Body of pancreas (tissue), 4 donors: ENCODE measurements around the gene SNX13.

Experiments used
- POLR2A ChIP-seq, 3 donors: fragments of 450-650 bp; IDR thresholded peaks; one replicate each; pipeline ENCODE4 v1.6.1; 2016; ENCODE audit warnings: antibody characterized with exemption in 3 of 3, mild to moderate bottlenecking in 2 of 3
- TF ChIP-seq, protein P1 (sequence below), 7 experiments: fragments of 450-650 bp in 4 of 7; fragments of 200-600 bp in 3 of 7; sonication (generic) in 3 of 7; IDR thresholded peaks; one replicate each; pipeline ENCODE4 v1.5.1; 2016 to 2019; ENCODE audit warnings: antibody characterized with exemption in 7 of 7

- TF ChIP-seq, protein P1, sequence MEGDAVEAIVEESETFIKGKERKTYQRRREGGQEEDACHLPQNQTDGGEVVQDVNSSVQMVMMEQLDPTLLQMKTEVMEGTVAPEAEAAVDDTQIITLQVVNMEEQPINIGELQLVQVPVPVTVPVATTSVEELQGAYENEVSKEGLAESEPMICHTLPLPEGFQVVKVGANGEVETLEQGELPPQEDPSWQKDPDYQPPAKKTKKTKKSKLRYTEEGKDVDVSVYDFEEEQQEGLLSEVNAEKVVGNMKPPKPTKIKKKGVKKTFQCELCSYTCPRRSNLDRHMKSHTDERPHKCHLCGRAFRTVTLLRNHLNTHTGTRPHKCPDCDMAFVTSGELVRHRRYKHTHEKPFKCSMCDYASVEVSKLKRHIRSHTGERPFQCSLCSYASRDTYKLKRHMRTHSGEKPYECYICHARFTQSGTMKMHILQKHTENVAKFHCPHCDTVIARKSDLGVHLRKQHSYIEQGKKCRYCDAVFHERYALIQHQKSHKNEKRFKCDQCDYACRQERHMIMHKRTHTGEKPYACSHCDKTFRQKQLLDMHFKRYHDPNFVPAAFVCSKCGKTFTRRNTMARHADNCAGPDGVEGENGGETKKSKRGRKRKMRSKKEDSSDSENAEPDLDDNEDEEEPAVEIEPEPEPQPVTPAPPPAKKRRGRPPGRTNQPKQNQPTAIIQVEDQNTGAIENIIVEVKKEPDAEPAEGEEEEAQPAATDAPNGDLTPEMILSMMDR (IDR thresholded peaks at IDR 0.05): no peak
- TF ChIP-seq POLR2A (IDR thresholded peaks at IDR 0.05): no peak
These were observed 138.2 kb downstream of the SNX13 start for GRCh38 chr7:17802056-17802455.
